Caco-2 (cell line): Measurements from ENCODE around the gene TOM1. TPM values are rescaled to one million over a fixed set of nuclear protein-coding genes. Genes with fewer than 3 reads are reported as not detected.
A peak's percentile ranks its signal among the peaks of the same experiment; 100 is the strongest.

Experiments used
- Bru-seq: library from RNA; stranded (reverse); fragments of 400-500 nt; gene quantifications from one replicate; lab custom pipeline; 2021; lab: Mats Ljungman, UMichigan
- BruChase-seq, 2 experiments: library from RNA; stranded (reverse); fragments of 400-500 nt; gene quantifications; one replicate each; lab custom pipeline; 2021; lab: Mats Ljungman, UMichigan
- BruUV-seq: library from RNA; stranded (reverse); fragments of 400-500 nt; replicated peaks from 2 replicates; lab custom pipeline; 2021; lab: Mats Ljungman, UMichigan
- CTCF ChIA-PET: fragments of 300-600 bp; sonication (Branson Sonifier 250); formaldehyde crosslinking; loops from one replicate; lab custom pipeline; 2022; ENCODE audit warnings: antibody characterized with exemption; lab: Charles Lee
- POLR2A ChIA-PET: fragments of 300-600 bp; sonication (Branson Sonifier 250); formaldehyde crosslinking; loops from one replicate; lab custom pipeline; 2022; ENCODE audit warnings: antibody characterized with exemption; lab: Charles Lee
- DNase-seq, 2 experiments: peaks; one replicate each; pipeline versions ENCODE4 v3.0.0 to v3.0.0-alpha.2; 2020 to 2022
- H3K27me3 ChIP-seq: replicated peaks from 2 replicates; pipeline ENCODE4 v1.6.0; 2011; ENCODE audit warnings: low read length; ENCODE audit not compliant: control insufficient read depth, insufficient read depth
- H3K36me3 ChIP-seq: 2 replicates; pipeline ENCODE4 v1.5.1; 2011; ENCODE audit warnings: low read length; ENCODE audit not compliant: control insufficient read depth, insufficient read depth
- H3K4me1 ChIP-seq: fragments of 250-450 bp; sonication (Bioruptor Pico); 2 replicates; pipeline ENCODE4 v1.5.1; 2020; ENCODE audit warnings: mild to moderate bottlenecking
- H3K4me3 ChIP-seq: 2 replicates; pipeline ENCODE4 v1.5.1; 2011; ENCODE audit warnings: low read depth, mild to moderate bottlenecking, control low read depth, low read length
- H3K9me3 ChIP-seq: fragments of 250-450 bp; sonication (Bioruptor Pico); 2 replicates; pipeline ENCODE4 v1.5.1; 2020; ENCODE audit warnings: mild to moderate bottlenecking, moderate library complexity
- H3K27ac Mint-ChIP-seq: one replicate; pipeline ENCODE4 v1.8.0; 2022; ENCODE audit warnings: mixed read lengths; ENCODE audit not compliant: unreplicated experiment
- H3K27me3 Mint-ChIP-seq: one replicate; pipeline ENCODE4 v1.8.0; 2022; ENCODE audit warnings: mixed read lengths; ENCODE audit not compliant: insufficient read depth, unreplicated experiment
- H3K36me3 Mint-ChIP-seq: one replicate; pipeline ENCODE4 v1.8.0; 2022; ENCODE audit warnings: mild to moderate bottlenecking, mixed read lengths; ENCODE audit not compliant: insufficient read depth, unreplicated experiment
- H3K4me1 Mint-ChIP-seq: one replicate; pipeline ENCODE4 v1.8.0; 2022; ENCODE audit warnings: low read depth, mixed read lengths; ENCODE audit not compliant: unreplicated experiment
- H3K4me3 Mint-ChIP-seq: one replicate; pipeline ENCODE4 v1.8.0; 2022; ENCODE audit warnings: mild to moderate bottlenecking, moderate library complexity, mixed read lengths; ENCODE audit not compliant: unreplicated experiment
- H3K9me3 Mint-ChIP-seq: one replicate; pipeline ENCODE4 v1.8.0; 2022; ENCODE audit warnings: mixed read lengths; ENCODE audit not compliant: unreplicated experiment
- CTCF ChIP-seq, 2 experiments: fragments of 200-600 bp in 1 of 2; IDR thresholded peaks; 1 replicate in 1 of 2; 2 replicates in 1 of 2; pipeline versions ENCODE4 v1.5.1 to v1.8.0; 2011 to 2022; ENCODE audit warnings: antibody characterized with exemption in 1 of 2, control low read depth in 1 of 2, inconsistent platforms in 1 of 2, low read depth in 1 of 2, low read length in 1 of 2, mild to moderate bottlenecking in 1 of 2, moderate library complexity in 1 of 2; ENCODE audit not compliant: insufficient read depth in 1 of 2, severe bottlenecking in 1 of 2, unreplicated experiment in 1 of 2
- intact Hi-C: fragments of 100-400 bp; cut with micrococcal nuclease; formaldehyde crosslinking; loops from one replicate; pipeline ENCODE4 v1.10.0; 2022; ENCODE audit not compliant: unreplicated experiment
- long read RNA-seq: library from polyadenylated mRNA; stranded (forward); transcript quantifications from one replicate; pipeline ENCODE4 v2.0.0, GENCODE V29; 2022
- total RNA-seq: library from RNA; stranded (reverse); gene quantifications from 2 replicates; pipeline ENCODE4 v1.2.3, GENCODE V29; 2022

TOM1 gene
- total RNA-seq = 43.3 and 47.4 TPM in 2 replicates
- percentile 62 among the genes with signal in this experiment for Bru-seq, nascent RNA
- percentile 57 among the genes with signal in this experiment for BruChase-seq, experiment 1, labeled RNA remaining after a 2-hour chase
- percentile 61 among the genes with signal in this experiment for BruChase-seq, experiment 2, labeled RNA remaining after a 6-hour chase
- long read RNA-seq, transcript TOM1-204 (15 exons, 2,390 nt) = minor isoform, 8 of 105 reads
- long read RNA-seq, transcript TOM1-210 (15 exons, 2,389 nt) = major isoform, 67 of 105 reads
- long read RNA-seq, partial matches to known transcripts = 10 of 105 reads
- long read RNA-seq, other reads (novel, unspliced or antisense) = 20 of 105 reads

DNA sequence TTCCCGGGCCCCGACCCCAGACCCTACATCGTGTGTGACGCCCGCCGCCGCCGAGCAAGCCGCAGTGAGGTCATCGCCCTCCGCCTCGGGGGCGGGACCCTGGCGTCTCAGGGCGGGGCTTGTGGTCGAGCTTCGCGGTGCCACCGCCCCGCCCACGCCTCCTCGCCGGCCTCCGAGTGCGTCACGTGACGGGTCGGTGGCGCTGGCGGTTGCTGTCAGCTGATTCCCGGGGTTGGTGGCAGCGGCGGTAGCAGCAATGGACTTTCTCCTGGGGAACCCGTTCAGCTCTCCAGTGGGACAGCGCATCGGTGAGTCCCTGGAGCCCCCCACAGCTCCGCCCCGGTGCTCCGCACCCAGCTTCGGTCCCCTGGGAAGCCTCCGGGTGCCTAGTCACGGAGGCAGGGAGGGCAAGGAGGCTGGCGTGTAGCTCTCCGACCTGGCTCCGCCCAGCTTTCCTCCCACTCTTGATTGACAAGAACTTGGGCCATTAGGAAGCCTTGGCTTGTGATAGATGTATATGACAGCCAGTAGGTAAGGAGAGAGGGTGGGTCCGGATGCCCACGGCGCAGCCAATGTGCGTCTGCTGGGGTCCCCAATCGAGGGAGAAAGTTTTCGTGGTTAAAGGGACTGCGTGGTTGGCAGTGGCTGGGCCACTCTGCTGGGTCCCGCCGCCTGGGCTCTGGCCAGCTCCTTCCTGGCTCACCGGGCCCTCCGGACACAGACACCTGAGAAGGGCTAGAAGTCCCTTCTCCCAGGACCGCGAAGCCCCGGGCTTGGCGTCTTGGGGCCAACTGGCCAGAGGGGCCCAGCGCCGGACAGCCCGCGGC is at the start of gene TOM1:
TSS of gene TOM1 (plus strand) at position 222 of the 827 bp plus-strand sequence. CDS start at position 257, 35 bp downstream.
- H3K27me3 ChIP-seq = no peaks in the 10 kb centered on the region
- Mint-ChIP-seq H3K27me3 (no peaks in the 10 kb centered on the region), H3K9me3 (no peaks in the 10 kb centered on the region), H3K36me3 (peaks cover 18% of the 10 kb centered on the region), H3K27ac (peak within 1 kb of the TSS; percentile 96), H3K4me1 (no peaks in the 10 kb centered on the region), H3K4me3 (peak within 1 kb of the TSS; percentile 91)
- TF ChIP-seq CTCF (IDR thresholded peaks at IDR 0.05; ENCODE audit: insufficient read depth in 1 of 2, low read depth in 1 of 2, low read length in 1 of 2, severe bottlenecking in 1 of 2, unreplicated experiment in 1 of 2) = no peak
- H3K4me1 ChIP-seq = peaks cover 3% of the 10 kb centered on the region; the same call in 1 of the 2 replicates
- intact Hi-C loops = no loop called here
- peak; percentile 96 to 97 for DNase-seq
- CTCF ChIA-PET = interaction anchor here (0.8 to 1.2 kb wide), 6 partner anchors 11 to 729 kb away, joined by 3 to 9 read pairs (median 4); partner anchors contain the start of gene RBFOX2
- BruUV-seq = TSS peak; percentile 46
- H3K9me3 ChIP-seq = no peaks in the 10 kb centered on the region
- peak within 1 kb of the TSS; percentile 70 for H3K4me3 ChIP-seq
- H3K36me3 ChIP-seq = no peaks in the 10 kb centered on the region
- POLR2A ChIA-PET = interaction anchor here (0.6 to 1.2 kb wide), 4 partner anchors 11 to 282 kb away, joined by 3 to 13 read pairs (median 6); partner anchors contain the start of gene HMGXB4

GRCh38 chr22:35250156-35250555 is 49.5 kb upstream of the TOM1 start:
- CTCF ChIA-PET = interaction anchor here (0.7 kb wide), 1 partner anchor 33 kb away, joined by 4 read pairs; no protein-coding TSS in a partner anchor

More at GRCh38 chr22:35250156-35250555, 49.5 kb upstream of the TOM1 start:
- Mint-ChIP-seq H3K9me3 (no peaks in the 10 kb centered on the region), H3K27ac (no peak overlapping the region), H3K27me3 (no peaks in the 10 kb centered on the region), H3K36me3 (no peaks in the 10 kb centered on the region), H3K4me1 (no peaks in the 10 kb centered on the region), H3K4me3 (no peak overlapping the region)
- no peaks in the 10 kb centered on the region for H3K4me1 ChIP-seq
- POLR2A ChIA-PET = no interaction called here
- DNase-seq = no peak
- no peak overlapping the region for H3K4me3 ChIP-seq
- TF ChIP-seq CTCF (IDR thresholded peaks at IDR 0.05; ENCODE audit: insufficient read depth in 1 of 2, low read depth in 1 of 2, low read length in 1 of 2, severe bottlenecking in 1 of 2, unreplicated experiment in 1 of 2) = no peak
- H3K27me3 ChIP-seq = no peaks in the 10 kb centered on the region
- no peaks in the 10 kb centered on the region for H3K36me3 ChIP-seq
- no TSS peak for BruUV-seq
- H3K9me3 ChIP-seq = no peaks in the 10 kb centered on the region
- intact Hi-C loops = no loop called here
